ENCODE data around the gene TSR1. TPM values are rescaled to one million over a fixed set of nuclear protein-coding genes. Genes with fewer than 3 reads are reported as not detected.

TSR1 gene
- total and polyA plus RNA-seq, 9 of the 15 experiments (the other 6 are each of a cell fraction or from before 2014, with no cell fraction given), result 16.4 to 87.5 (median 55.2) TPM

- Histone ChIP-seq H3K9me1 (ENCODE audit: control insufficient read depth, insufficient read depth, low read length) (peaks cover 2% of the 10 kb centered on the region), H4K20me1 (replicated peaks; ENCODE audit: control insufficient read depth, insufficient read depth, low read length) (no peaks in the 10 kb centered on the region), H3K9ac (ENCODE audit: insufficient read depth in 1 of 2, low read depth in 2 of 2, low read length in 2 of 2) (no peak overlapping the region), H3K4me3 (no peak overlapping the region), H3K27me3 (ENCODE audit: control insufficient read depth in 2 of 2, insufficient read depth in 2 of 2, low read length in 2 of 2) (no peaks in the 10 kb centered on the region), H3K4me1 (replicated peaks in 1 of 2; ENCODE audit: control insufficient read depth in 2 of 2, insufficient read depth in 2 of 2, low read length in 2 of 2) (peaks cover 0 to 7% of the 10 kb centered on the region in 2 experiments; a peak in 3 of 5 replicates), H3K4me2 (ENCODE audit: insufficient read depth, low read length) (no peak overlapping the region), H3K79me2 (ENCODE audit: control insufficient read depth, insufficient read depth, low read length) (peaks cover 2% of the 10 kb centered on the region; the same call in 2 of the 3 replicates), H2AFZ (ENCODE audit: low read depth, low read length) (no peak overlapping the region), H3K9me3 (replicated peaks; ENCODE audit: control insufficient read depth, insufficient read depth, low read depth, low read length) (no peaks in the 10 kb centered on the region), H3K27ac (ENCODE audit: extremely low read depth, low read depth, low read length) (no peak overlapping the region), H3K36me3 (ENCODE audit: control insufficient read depth, insufficient read depth, low read length) (peaks cover 75% of the 10 kb centered on the region)
- FAIRE-seq (no peak), ATAC-seq (no peak), DNase-seq (ENCODE audit: extremely low read depth in 1 of 4, low spot score in 3 of 4) (peak in 1 of 4 experiments; percentile 15)
- no TSS peak for BruUV-seq (replicated peaks)
- no peak for TF ChIP-seq ZNF561 (CRISPR knock-in tag; conservative IDR thresholded peaks at IDR 0.05)
- TF ChIP-seq NR0B1 (IDR thresholded peaks at IDR 0.05; ENCODE audit: partially characterized antibody), result no peak
- no peak for TF ChIP-seq THAP7 (CRISPR knock-in tag; IDR thresholded peaks at IDR 0.05)
- no peak for TF ChIP-seq SMAD2 (IDR thresholded peaks at IDR 0.05; ENCODE audit: low read depth, low read length)
- TF ChIP-seq NFE2 (IDR thresholded peaks at IDR 0.05; ENCODE audit: low read depth), result 0 out of 2 replicates have a peak, but pooled peaks have one; percentile 7
- TF ChIP-seq C11orf30 (IDR thresholded peaks at IDR 0.05; ENCODE audit: low read depth), result peak; percentile 61; the same call in 1 of the 2 replicates
- TF ChIP-seq, protein P1, sequence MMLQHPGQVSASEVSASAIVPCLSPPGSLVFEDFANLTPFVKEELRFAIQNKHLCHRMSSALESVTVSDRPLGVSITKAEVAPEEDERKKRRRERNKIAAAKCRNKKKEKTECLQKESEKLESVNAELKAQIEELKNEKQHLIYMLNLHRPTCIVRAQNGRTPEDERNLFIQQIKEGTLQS (IDR thresholded peaks at IDR 0.05), result peak; percentile 24; the same call in 1 of the 2 replicates
- TF ChIP-seq, protein P1 (CRISPR knock-in tag; conservative IDR thresholded peaks at IDR 0.05), result no peak
- TF ChIP-seq ZNF316 (IDR thresholded peaks at IDR 0.05), result peak; percentile 47
- 0 out of 2 replicates have a peak, but pooled peaks have one; percentile 19 for TF ChIP-seq ARID1B (IDR thresholded peaks at IDR 0.05)
- TF ChIP-seq REST (IDR thresholded peaks at IDR 0.05; ENCODE audit: borderline replicate concordance), result no peak
- no peak for TF ChIP-seq REST (CRISPR knock-in tag; IDR thresholded peaks at IDR 0.05; ENCODE audit: low read depth)
- CTCF ChIA-PET (ENCODE audit: low intra/inter-chr PET ratio), result no interaction called here
- intact Hi-C loops (cut with micrococcal nuclease), result no loop called here
- in situ Hi-C loops (cut with MboI), result no loop called here
- WGBS (ENCODE audit: insufficient coverage, low coverage, missing lambda C conversion rate), result 0% methylated on average over 1 of the region's 1 CpG
- POLR2A ChIA-PET, result interaction anchor here (0.6 kb wide), 1 partner anchor 9 kb away, joined by 5 read pairs; no protein-coding TSS in a partner anchor
Observed at GRCh38 chr17:2295575-2295974, 40.7 kb downstream of the TSR1 start.
